Kidney tubule cell (primary cell): ENCODE measurements around the gene CIT.
"Not testable (repeated sequence)": the region's sequence is repeated elsewhere in the genome, so short reads cannot be mapped to it uniquely, and the experiment has no call there.

Experiments
- DNase-seq: peaks from one replicate; pipeline ENCODE4 v3.0.0-alpha.2; 2018; ENCODE audit warnings: low spot score

The CIT gene, protein sequence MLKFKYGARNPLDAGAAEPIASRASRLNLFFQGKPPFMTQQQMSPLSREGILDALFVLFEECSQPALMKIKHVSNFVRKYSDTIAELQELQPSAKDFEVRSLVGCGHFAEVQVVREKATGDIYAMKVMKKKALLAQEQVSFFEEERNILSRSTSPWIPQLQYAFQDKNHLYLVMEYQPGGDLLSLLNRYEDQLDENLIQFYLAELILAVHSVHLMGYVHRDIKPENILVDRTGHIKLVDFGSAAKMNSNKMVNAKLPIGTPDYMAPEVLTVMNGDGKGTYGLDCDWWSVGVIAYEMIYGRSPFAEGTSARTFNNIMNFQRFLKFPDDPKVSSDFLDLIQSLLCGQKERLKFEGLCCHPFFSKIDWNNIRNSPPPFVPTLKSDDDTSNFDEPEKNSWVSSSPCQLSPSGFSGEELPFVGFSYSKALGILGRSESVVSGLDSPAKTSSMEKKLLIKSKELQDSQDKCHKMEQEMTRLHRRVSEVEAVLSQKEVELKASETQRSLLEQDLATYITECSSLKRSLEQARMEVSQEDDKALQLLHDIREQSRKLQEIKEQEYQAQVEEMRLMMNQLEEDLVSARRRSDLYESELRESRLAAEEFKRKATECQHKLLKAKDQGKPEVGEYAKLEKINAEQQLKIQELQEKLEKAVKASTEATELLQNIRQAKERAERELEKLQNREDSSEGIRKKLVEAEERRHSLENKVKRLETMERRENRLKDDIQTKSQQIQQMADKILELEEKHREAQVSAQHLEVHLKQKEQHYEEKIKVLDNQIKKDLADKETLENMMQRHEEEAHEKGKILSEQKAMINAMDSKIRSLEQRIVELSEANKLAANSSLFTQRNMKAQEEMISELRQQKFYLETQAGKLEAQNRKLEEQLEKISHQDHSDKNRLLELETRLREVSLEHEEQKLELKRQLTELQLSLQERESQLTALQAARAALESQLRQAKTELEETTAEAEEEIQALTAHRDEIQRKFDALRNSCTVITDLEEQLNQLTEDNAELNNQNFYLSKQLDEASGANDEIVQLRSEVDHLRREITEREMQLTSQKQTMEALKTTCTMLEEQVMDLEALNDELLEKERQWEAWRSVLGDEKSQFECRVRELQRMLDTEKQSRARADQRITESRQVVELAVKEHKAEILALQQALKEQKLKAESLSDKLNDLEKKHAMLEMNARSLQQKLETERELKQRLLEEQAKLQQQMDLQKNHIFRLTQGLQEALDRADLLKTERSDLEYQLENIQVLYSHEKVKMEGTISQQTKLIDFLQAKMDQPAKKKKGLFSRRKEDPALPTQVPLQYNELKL (N-terminal part only)

DNA sequence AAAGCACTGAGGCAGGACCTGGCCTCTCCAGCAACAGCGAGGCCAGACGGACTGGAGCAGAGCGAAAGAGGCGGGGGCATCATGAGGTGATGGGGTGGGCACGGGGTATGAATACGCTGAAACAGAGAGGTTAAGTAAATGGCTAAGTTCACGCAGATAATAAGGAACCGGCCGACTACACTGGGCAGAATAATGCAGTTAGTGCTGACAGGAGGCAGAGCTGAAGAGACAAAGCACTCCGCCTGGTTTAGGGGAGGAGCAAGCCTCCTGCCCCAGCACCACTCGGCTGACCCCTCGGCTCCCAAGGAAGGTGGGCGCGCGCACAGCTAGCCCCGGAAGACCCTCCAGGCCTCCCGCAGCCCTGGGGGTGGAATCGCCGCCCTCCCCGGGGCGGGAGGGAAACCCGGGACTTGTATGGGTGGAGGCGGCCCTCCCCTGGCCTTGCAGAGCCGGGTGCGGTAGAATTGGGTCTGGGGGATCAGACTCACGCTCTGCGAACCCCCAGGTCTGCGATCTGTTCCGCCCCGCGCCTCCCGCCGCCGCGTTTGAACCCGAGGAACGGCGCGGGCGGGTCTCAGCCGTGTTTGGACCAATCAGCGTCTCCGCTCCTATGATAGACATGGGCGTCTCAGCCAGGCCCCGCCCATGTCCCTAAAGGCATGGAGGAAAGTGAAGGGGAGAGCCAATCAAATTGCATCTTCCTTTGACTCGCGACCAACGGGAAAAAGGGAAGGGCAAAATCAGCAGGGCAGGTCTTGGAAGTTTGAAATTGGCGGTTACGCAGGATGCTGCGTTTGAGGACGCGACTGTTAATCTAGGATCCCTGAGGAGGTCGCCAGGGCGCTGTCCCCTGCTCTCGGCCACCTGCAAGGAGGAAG is at the start of gene CIT:
CIT (minus strand) TSS at position 560 of the 878 bp plus-strand sequence. CDS start 1,152 bp downstream, outside the sequence.
- peak; percentile 96 for DNase-seq

DNA sequence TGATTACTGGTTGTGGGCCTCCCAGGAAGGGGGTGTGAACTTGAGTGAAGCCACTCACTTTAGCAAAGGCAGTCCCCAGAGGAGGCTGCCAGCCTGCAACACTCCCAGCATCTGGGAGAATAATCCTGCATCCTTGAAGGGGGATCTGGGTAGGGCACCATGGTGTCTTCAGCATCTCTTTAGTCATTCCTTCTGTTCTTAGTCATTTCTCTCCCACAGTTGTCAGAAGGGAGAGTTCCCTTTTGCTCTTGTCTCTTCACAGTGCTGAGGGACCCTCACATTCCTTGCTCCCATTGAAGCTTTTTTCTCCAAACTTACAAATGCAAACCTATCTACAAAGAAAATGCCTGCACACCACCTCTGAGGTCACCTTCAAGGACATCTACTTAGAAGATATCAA is 48.1 kb upstream of the CIT start:
- no peak for DNase-seq

DNA sequence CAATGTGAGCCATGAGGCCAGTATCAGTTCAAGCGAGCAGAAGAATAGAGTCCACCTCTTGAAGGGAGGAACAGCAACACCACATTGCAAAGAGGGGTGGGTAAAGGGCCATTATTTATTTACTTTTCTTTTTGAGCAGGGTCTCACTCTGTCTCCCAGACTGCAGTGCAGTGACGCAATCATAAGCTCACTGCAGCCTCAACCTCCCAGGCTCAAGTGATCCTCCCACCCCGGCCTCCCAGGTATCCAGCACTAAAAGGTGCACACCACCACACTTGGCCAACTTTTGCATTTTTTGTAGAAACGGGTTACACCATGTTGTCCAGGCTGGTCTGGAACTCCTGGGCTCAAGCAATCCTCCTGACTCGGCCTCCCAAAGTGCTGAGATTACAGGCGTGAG is 42.9 kb upstream of the CIT start:
- no peak for DNase-seq

DNA sequence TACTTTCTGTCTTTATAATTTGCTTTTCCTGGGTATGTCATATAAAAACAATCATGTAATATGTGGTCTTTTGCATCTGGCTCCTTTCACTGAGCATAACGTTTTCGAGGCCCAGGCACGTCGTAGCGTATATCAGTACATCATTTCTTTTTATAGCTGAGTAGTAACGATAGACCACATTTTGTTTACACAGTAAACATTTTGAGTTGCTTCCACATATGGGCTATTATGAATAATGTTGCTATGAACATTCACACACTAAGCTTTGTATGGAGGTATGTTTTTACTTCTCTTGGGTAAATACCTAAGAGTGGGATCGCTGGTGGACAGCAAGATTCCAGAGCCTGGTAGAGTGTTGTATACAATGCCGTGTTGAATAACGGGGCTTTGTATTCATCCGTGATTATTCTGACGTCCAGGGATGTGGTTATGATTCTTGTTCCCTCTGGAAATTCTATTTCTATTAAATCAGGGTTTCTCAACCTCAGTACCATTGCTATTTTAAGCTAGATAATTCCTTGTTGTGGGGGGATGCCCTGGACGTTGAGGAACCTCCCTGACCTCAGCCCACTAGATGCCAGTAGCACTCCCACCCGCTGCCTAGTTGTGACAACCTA is 38.9 kb upstream of the CIT start:
- DNase-seq = no peak

DNA sequence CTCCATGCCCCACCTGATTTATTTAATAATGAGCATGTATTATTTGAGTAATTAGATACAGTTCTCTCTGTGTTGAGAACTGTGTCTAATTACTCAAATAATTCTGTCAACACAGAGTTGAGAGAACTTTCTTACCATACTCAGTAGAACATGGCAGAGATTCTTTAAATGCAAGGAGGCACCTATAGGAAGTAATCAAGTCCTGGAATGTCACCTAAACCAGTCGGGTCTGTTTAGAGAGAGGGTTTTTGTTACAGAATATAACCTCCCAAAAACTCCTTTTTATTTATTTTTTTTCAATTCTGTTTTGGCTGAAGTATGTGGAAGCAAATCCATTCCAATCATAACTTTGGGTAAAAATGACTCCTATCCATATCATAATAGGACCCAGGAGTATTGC is 37.5 kb upstream of the CIT start:
- DNase-seq = no peak

DNA sequence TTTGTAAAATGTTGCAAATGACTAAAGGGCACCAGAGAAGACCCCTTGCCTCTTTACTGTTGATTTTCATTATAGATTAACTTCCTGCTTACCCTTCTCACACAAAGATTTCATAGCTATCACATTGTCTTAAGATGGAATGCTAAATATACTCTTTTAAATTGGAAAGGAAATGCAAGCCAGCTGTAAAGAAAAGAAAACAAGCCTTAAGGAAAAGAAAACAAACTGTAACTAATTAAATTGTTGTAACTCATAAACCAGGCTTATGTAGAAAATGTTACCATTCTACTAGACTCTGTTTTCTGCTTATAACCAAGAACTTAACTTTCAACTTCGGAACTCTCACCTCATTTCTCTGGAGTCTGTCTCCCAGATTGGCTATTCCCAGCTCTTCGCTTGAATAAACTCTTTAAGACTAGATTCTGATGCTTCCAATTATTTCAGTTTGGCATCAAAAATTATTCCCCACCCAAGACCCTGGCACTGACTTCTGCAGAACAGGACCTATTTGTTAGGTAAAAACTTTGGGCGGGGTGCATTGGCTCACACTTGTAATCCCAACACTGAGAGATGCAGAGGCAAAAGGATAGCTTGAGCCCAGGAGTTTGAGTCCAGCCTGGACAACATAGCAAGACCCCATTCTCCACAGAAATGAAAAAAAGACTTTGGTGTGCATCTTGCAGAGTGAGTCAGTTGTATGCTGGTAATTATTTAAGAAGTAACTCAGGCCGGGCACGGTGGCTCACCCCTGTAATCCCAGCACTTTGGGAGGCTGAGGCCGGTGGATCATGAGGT is 36.6 kb upstream of the CIT start:
- DNase-seq = no peak

DNA sequence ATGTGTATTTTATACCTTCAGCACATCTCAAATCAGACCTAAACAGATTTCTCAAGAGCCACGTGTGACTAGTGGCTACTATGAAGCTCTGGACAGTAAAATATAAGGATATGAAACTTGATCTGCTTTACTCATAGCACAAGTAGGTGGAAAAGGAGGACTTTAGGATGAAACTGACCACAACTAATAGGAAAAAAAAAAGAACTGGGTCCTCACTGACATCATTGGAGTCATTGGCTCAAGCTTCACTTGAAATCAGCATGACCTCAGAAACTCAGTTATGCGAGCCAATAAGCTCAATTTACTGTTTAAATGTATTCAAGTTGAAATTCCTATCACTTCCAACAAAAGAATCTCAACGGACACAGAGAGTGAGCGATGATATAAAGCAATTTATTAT is 34.1 kb upstream of the CIT start:
- peak; percentile 13 for DNase-seq

DNA sequence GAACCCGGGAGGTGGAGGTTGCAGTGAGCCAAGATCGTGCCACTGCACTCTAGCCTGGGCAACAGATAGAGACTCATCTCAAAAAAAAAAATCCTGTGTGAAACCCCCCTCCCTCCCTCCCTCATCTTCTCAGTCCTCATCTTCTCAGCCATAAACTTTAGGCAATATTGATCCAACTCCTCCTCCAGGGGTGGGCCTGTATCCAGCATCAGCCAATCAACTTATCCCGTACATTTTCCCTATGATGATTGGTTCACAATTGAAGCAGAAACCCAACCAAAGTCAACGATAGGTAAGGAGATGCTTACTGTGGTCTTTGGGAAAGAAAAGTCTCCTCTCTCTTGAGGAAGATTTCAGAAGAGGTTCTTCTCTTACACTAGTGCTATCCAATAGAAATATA is 33.5 kb upstream of the CIT start:
- no peak for DNase-seq

DNA sequence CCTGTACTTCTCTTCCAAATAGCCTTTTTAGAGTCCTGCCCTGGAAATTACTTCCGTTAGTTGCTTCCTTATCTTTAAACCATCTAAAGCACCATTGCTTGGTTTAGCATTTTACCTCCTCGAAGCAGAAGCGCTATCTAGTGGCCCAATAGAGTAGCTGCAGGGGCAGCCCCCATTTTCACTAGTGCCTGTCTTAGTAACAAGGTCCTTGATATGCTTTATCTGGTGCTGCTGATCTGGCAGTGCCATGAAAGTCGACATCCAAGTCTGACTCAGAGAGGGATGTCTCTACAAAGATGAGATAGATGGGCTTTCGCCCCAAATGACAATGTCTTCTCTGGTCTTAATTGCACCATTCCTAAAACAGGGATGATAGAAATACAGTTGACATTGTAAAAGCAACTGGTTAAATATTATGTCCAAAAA is 25.0 kb upstream of the CIT start:
- DNase-seq = peak; percentile 80

DNA sequence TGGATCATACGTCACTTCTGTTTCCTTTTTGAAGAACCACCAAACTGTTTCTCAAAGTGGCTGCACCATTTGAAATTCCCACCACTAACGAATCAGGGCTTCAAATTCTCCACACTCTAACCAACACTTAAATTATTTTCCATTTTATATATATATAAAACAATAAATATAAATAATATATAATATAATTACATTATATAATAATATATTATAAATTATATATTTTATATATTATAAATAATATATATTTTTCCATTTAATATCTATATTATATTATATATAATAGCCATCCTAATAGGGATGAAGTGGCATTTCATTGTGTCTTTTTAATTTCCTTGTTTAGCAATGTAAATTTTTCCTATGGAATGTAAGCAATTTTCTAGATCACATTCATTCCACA is 24.6 kb upstream of the CIT start:
- no peak for DNase-seq

DNA sequence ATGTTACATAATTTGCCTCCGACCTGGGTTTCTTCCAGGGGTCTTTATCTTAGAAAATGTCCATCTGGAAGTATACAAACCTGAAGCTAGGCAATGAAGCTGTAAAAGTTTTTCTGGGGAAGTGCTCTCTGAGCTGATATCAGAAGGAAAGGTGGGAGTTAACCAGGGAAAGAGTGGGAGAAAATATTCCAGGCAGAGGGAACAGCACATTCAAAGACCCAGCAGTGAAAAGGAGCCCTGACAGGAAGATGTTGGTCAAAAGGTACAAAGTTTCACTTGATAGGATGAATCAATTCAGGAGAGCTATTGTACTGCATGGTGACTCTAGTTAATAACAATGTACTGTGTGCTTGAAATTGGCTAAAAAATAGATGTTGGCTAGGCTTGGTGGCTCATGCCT is 17.8 kb upstream of the CIT start:
- DNase-seq = no peak

DNA sequence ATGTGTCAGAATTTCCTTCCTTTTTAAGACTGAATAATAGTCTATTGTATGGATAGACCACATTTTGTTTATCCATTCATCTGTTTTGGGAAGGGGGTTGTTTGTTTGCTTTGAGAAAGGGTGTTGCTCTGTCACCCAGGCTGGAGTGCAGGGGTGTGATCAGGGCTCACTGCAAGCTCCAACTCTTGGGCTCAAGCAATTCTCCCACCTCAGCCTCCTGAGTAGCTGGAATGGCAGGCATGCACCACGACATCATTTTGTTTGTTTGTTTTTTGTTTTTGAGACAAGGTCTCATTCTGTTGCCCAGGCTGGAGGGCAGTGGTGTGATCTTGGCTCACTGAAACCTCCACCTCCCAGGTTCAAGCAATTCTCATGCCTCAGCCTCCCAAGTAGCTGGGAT is 15.5 kb upstream of the CIT start:
- DNase-seq = not testable (repeated sequence)

DNA sequence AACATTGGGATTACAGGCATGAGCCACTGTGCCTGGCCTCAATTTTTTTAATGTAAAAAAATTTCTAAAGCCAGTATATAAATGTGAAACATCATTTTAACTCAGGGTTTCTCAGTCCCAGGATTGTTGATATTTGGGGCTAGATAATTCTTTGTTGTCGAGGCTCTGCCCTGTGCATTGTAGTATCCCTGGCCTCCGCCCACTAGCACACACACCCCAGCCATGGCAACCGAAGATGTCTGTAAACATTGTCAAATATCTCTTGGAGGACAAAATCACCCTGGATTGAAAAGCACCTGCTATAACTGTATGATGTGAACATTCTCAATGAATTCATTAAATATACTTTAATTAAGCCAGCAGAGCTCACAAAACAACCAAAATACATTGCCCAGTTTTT is 8.4 kb upstream of the CIT start:
- no peak for DNase-seq

DNA sequence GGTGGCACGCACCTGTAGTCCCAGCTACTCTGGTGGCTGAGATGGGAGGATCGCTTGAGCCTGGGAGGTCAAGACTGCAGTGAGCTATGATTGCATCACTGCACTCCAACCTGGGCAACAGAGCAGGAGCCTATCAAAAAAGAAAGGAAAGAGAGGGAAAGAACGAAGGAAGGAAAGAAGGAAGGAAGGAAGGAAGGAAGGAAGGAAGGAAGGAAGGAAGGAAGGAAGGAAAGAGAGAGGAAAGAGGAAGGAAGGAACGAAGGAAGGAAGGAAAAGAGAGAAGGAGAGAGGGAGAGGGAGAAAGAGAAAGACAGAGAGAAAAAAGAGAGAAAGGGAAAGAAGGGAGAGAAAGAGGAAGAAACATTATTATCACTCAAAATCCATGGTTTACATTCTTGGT is 6.7 kb upstream of the CIT start:
- DNase-seq = not testable (repeated sequence)

DNA sequence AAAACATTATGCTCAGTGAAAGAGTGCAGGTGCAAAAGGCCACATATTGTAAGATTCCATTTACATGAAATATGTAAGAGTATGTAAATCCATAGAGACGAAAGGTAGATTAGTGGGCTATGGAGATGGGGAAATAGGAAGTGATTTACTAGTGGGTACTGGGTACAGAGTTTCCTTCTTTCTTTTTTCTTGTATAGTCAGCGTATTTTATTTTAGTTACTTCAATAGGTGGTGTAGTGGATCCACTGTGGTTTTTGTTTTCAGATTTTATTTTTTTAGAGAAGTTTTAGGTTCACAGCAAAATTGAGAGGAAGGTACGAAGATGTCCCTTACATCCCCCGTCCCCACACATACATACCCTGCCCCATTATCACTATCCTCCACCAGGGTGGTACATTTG is 6.1 kb upstream of the CIT start:
- no peak for DNase-seq

DNA sequence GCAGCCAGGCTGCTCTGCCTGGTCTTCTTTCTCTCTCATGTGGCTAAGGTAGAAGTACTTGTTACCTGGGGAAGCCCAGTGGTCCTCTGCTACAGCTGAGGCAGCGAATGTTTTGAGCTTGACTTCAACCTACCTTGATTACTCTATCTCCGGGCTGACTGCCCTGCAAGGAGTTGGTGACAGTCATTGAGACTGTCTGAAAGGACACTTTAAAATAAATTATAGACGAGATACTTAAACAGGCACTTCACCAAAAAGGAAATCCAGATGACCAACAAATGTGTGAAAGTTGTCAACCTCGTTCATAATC is 474 bp upstream of the CIT start:
- no peak for DNase-seq

DNA sequence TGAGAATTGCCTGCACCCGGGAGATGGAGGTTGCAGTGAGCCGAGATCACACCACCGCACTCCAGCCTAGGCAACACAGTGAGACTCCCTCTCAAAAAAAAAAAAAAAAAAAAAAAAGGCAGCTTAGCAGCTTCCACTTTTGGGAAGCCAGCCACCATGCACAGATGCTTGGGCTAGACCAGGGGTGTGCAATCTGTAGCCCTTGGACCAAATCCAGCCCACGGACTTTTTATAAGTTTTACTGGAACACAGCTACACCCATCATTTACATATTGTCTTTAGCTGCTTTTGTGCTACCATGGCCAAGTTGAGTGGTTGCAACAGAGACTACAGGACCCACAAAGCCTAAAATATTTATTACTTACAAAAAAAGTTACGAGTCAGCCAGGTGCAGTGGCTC is 6.7 kb downstream of the CIT start:
- DNase-seq = no peak

DNA sequence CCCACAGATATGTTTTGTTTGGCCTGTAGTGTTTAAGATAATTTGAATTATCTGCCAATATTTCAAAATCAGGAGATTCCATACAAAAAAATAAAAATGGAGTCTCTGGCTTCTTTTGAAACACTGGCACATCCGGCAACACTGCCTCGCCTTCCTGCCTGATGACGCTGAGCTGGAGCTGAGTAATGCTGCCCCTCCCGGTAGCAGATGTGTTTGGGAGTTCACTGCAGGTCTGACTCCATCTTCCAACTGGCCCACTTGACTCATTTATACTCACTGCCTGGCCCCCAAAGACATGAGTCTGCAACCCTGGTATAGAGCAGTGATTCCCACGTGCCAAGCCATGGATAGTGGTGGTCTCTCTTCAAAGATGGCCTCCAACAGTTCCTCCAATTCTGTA is 7.4 kb downstream of the CIT start:
- peak; percentile 60 for DNase-seq

DNA sequence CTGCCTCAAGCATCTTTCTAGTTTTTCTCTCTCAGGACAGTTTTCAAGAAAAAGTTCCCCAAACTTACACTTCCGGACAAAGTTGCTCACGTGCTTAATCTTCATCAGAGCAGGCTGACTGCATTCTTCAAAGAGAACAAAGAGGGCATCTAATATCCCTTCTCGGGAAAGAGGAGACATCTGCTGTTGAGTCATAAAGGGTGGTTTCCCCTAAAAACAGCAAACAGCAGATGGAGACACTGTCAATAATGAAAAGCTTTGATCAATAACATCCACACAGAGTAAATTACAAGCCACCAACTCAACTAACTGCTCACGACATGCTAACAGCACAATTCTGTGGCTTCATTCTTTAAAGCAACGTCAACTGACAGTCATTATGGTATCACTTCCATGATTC is 8.1 kb downstream of the CIT start:
- no peak for DNase-seq

DNA sequence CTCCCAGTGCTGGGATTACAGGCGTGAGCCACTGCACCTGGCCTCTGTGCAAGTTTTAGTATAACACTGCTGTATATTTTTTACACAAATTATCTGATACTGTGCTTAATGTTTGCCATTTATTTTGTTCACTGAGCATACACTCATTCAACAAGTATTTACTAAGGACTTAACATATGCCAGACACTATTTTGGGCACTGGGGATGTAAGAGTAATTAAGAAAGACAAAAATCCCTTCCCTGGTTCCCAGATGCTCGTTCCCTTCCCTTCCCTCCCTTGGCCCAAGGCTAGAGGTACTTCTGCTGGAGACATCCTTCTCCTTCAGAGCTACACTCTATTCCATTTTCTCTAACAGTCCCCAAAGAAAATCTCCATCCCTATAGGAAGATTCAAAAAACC is 12.5 kb downstream of the CIT start:
- DNase-seq = no peak
